ENCODE measurements around the gene SNAP29.
A peak's percentile ranks its signal among the peaks of the same experiment; 100 is the strongest.

SNAP29 gene

DNA sequence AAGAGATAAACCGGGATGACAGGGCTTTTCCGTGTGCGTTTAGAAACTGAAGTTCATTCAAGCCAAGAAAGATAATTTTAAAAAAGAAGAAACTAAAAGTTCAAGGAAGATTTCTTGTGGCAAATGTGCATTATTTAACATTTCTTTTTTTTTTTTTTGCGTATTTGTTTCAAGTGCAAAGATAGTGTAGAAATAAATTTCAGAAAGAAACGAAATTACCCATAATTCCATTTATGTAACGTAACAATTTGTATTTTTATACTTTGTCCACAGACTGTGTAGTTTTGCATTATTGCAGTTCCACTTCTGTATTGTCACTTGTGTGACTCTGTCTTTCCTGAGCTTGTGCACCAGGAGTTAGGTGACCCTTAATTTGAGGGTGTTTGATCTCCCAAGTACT lies 24.0 kb downstream of the SNAP29 start:
- TF ChIP-seq, protein P1, sequence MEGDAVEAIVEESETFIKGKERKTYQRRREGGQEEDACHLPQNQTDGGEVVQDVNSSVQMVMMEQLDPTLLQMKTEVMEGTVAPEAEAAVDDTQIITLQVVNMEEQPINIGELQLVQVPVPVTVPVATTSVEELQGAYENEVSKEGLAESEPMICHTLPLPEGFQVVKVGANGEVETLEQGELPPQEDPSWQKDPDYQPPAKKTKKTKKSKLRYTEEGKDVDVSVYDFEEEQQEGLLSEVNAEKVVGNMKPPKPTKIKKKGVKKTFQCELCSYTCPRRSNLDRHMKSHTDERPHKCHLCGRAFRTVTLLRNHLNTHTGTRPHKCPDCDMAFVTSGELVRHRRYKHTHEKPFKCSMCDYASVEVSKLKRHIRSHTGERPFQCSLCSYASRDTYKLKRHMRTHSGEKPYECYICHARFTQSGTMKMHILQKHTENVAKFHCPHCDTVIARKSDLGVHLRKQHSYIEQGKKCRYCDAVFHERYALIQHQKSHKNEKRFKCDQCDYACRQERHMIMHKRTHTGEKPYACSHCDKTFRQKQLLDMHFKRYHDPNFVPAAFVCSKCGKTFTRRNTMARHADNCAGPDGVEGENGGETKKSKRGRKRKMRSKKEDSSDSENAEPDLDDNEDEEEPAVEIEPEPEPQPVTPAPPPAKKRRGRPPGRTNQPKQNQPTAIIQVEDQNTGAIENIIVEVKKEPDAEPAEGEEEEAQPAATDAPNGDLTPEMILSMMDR (IDR thresholded peaks at IDR 0.05; ENCODE audit: insufficient read depth, low read length, missing control alignments): no peak
- no peak for DNase-seq (ENCODE audit: low read depth, low spot score)
- POLR2A ChIA-PET: no interaction called here
- CTCF ChIA-PET: interaction anchor here (0.6 to 2.5 kb wide), 5 partner anchors 8 to 99 kb away, joined by 3 to 9 read pairs (median 3); partner anchors contain the start of gene LZTR1
- no peak overlapping the region for H3K4me3 ChIP-seq (ENCODE audit: low read depth, low read length)

DNA sequence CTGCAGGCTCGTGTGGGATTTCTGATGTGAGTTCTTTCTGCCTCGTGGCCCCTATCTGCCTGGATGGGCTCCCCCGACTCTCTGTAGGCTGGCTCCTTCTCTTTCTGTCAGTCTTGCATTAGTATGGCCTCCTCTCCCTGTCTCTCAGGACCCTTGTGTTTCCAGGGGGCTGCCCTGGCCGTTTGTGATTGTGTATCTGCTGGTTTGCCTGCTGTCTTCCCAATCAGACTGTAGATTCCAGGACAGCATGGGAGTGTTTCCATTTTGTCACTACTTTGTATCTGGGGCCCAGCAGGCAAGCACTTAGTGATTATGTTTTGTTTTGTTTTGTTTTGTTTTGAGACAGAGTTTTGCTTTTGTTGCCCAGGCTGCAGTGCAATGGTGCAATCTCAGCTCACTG lies 25.6 kb downstream of the SNAP29 start:
- POLR2A ChIA-PET: no interaction called here
- DNase-seq (ENCODE audit: low read depth, low spot score): no peak
- CTCF ChIA-PET: interaction anchor here (1.3 to 2.7 kb wide), 2 partner anchors 15 to 90 kb away, joined by 3 to 21 read pairs; no protein-coding TSS in a partner anchor
- H3K4me3 ChIP-seq (ENCODE audit: low read depth, low read length): no peak overlapping the region
- TF ChIP-seq, protein P1 (IDR thresholded peaks at IDR 0.05; ENCODE audit: insufficient read depth, low read length, missing control alignments): no peak

DNA sequence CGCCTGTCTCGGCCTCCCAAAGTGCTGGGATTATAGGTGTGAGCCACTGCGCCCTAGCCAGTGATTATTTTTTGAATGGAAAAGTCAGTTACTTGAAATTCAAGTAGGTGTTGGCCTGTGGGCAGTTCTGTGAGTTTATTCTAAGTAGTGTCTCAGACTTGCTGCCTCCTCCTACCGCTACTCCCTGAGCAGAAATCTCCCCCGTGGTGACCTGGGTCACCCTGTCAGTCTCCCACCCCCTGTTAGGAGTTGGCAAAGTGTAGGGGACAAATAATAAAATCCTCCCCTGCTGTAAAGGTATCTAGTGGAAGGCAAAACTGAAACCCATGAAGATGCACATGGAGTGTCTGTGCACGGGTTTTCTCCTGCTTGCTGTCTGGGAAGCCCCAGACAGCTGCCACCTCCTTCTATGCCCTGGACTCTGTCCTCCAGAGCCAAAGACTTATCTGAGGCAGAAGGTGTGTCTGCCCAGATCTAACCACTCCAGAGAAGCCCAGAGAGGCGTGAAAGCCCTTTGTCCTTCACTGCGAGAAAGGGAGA lies 26.3 kb downstream of the SNAP29 start:
- CTCF ChIA-PET: interaction anchor here (0.7 to 2.7 kb wide), 28 partner anchors 9 to 762 kb away, joined by 3 to 23 read pairs (median 6); partner anchors contain the start of gene LZTR1
- POLR2A ChIA-PET: interaction anchor here (0.5 to 1.4 kb wide), 2 partner anchors 97 to 1956 kb away, joined by 3 to 8 read pairs; partner anchors contain the start of gene LZTR1
- TF ChIP-seq, protein P1 (IDR thresholded peaks at IDR 0.05; ENCODE audit: insufficient read depth, low read length, missing control alignments): no peak
- no peak overlapping the region for H3K4me3 ChIP-seq (ENCODE audit: low read depth, low read length)
- no peak for DNase-seq (ENCODE audit: low read depth, low spot score)

DNA sequence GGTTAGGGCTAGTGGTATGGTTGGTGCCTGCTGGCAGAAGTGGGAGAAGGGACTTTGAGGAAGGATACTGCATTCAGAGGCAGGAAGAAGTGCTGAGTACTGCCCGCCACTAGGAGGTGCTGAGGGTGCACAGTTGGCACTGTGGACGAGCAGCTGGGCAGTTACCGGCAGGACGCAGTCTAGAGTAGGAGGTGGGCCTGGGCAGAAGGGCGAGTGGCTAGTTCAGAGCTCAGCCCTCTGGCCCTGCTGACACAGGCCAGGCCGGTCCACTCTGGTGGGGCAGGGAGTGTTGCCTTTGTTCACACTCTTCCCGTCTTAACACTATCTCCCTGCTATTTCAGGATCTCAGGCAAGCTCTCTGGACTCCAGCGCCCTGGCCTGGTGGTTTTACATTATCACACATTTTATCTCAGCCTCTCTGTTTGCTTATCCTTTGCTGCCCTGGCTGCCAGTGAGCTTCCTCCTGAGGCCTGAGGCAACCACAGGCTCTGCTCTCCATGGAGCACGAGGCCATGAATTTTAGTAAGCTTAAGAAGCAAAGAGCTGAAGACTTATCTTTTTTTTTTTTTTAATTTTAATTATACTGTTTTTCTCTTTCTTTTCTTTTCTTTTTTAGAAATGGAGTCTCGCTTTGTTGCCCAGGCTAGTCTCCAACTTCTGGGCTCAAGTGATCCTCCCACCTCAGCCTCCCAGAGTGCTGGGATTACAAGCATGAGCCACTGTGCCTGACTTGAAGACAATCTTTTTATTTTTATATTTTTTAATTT lies 26.9 kb downstream of the SNAP29 start:
- ChIA-PET POLR2A (interaction anchor here (0.5 to 1.4 kb wide), 4 partner anchors 14 to 1956 kb away, joined by 3 to 8 read pairs (median 3); partner anchors contain the start of gene LZTR1), CTCF (interaction anchor here (0.6 to 2.7 kb wide), 43 partner anchors 8 to 762 kb away, joined by 3 to 23 read pairs (median 5); partner anchors contain the start of gene LZTR1)
- H3K4me3 ChIP-seq (ENCODE audit: low read depth, low read length): no peak overlapping the region
- peak; percentile 16 for DNase-seq (ENCODE audit: low read depth, low spot score)
- TF ChIP-seq, protein P1 (IDR thresholded peaks at IDR 0.05; ENCODE audit: insufficient read depth, low read length, missing control alignments): peak; percentile 97

DNA sequence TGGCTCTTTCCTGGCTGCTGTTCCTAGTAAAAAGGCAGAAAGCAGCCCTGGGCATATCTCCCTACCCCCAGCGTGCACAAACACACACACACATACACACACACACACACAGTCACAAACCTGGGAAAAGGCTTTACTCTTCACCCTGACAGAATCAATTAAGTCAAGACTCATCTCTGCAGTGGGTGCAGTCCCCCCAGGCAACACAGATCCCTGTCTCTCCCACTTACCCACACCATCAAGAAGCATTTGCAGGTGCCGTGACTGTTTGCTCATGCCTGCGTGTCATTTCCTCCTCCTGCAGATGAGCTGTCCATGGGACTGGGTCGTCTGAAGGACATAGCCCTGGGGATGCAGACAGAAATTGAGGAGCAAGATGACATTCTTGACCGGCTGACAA lies 28.6 kb downstream of the SNAP29 start:
- POLR2A ChIA-PET: no interaction called here
- no peak for DNase-seq (ENCODE audit: low read depth, low spot score)
- CTCF ChIA-PET: no interaction called here
- H3K4me3 ChIP-seq (ENCODE audit: low read depth, low read length): no peak overlapping the region
- TF ChIP-seq, protein P1 (IDR thresholded peaks at IDR 0.05; ENCODE audit: insufficient read depth, low read length, missing control alignments): no peak
